Endothelial cell of umbilical vein (primary cell): ENCODE data around the gene SH2D6. TPM values are rescaled to one million over a fixed set of nuclear protein-coding genes. Genes with fewer than 3 reads are reported as not detected.
A peak's percentile ranks its signal among the peaks of the same experiment; 100 is the strongest.

ENCODE experiments used
- BruUV-seq: library from RNA; stranded (reverse); fragments of 400-500 nt; replicated peaks from 2 replicates; lab custom pipeline; 2021; lab: Mats Ljungman, UMichigan
- CTCF ChIA-PET: fragments of 300-600, 350-600 bp; sonication (Branson Sonifier 250); formaldehyde crosslinking; loops from one replicate; lab custom pipeline; 2021; ENCODE audit warnings: antibody characterized with exemption, inconsistent platforms; lab: Charles Lee
- POLR2A ChIA-PET: fragments of 300-600, 350-600 bp; sonication (Branson Sonifier 250); formaldehyde crosslinking; loops from one replicate; lab custom pipeline; 2021; ENCODE audit warnings: antibody characterized with exemption, inconsistent platforms; lab: Charles Lee
- DNase-seq: peaks from one replicate; pipeline ENCODE4 v3.0.0-alpha.2; 2011; ENCODE audit warnings: low read depth, low spot score
- FAIRE-seq: peaks from 2 replicates; lab custom pipeline; 2011; peaks lifted over from hg19 to GRCh38; lab: Jason Lieb, UNC
- H2AFZ ChIP-seq: 2 replicates; pipeline ENCODE4 v1.6.0; 2012; ENCODE audit warnings: low read depth, low read length, control low read depth, inconsistent platforms
- H3K27ac ChIP-seq: 2 replicates; pipeline ENCODE4 v1.5.1; 2011; ENCODE audit warnings: low read depth, mild to moderate bottlenecking, control low read depth, low read length, moderate library complexity; ENCODE audit not compliant: insufficient read depth
- H3K27me3 ChIP-seq, 2 experiments: 2 replicates each; pipeline versions ENCODE4 v1.6.0 to v1.6.1; 2011; ENCODE audit warnings: low read length in 2 of 2, mixed read lengths in 1 of 2; ENCODE audit not compliant: control insufficient read depth in 2 of 2, insufficient read depth in 2 of 2
- H3K36me3 ChIP-seq, 2 experiments: 2 replicates in 1 of 2; 3 replicates in 1 of 2; pipeline ENCODE4 v1.5.1; 2011; ENCODE audit warnings: low read length in 2 of 2, mild to moderate bottlenecking in 1 of 2, moderate library complexity in 1 of 2; ENCODE audit not compliant: control insufficient read depth in 2 of 2, insufficient read depth in 2 of 2; ENCODE audit errors: extremely low read depth in 1 of 2
- H3K4me1 ChIP-seq: 3 replicates; pipeline ENCODE4 v1.5.1; 2011; ENCODE audit warnings: mild to moderate bottlenecking, low read length; ENCODE audit not compliant: control insufficient read depth, insufficient read depth; ENCODE audit errors: extremely low read depth
- H3K4me2 ChIP-seq: 2 replicates; pipeline ENCODE4 v1.6.1; 2011; ENCODE audit warnings: low read length, control low read depth, mixed read lengths; ENCODE audit not compliant: insufficient read depth
- H3K4me3 ChIP-seq, 3 experiments: fragments of 200-600 bp in 1 of 3; sonication (generic), shearing (Covaris generic) in 1 of 3; replicated peaks in 1 of 3; 2 replicates each; pipeline ENCODE4 v1.5.1; 2011 to 2016; ENCODE audit warnings: control low read depth in 3 of 3, low read length in 3 of 3, mild to moderate bottlenecking in 2 of 3, inconsistent platforms in 1 of 3, low read depth in 1 of 3, moderate library complexity in 1 of 3; ENCODE audit not compliant: insufficient read depth in 1 of 3
- H3K79me2 ChIP-seq: 2 replicates; pipeline ENCODE4 v1.6.0; 2012; ENCODE audit warnings: low read length, inconsistent platforms; ENCODE audit not compliant: control insufficient read depth, insufficient read depth
- H3K9ac ChIP-seq: replicated peaks from 2 replicates; pipeline ENCODE3; 2011; ENCODE audit warnings: low read length, control low read depth; ENCODE audit not compliant: insufficient read depth; ENCODE audit errors: extremely low read depth
- H3K9me1 ChIP-seq: replicated peaks from 3 replicates; pipeline ENCODE4 v1.6.0; 2011; ENCODE audit warnings: mild to moderate bottlenecking, low read length; ENCODE audit not compliant: control insufficient read depth, insufficient read depth; ENCODE audit errors: extremely low read depth
- H3K9me3 ChIP-seq: replicated peaks from 2 replicates; pipeline ENCODE4 v1.5.1; 2012; ENCODE audit warnings: low read length, inconsistent platforms; ENCODE audit not compliant: control insufficient read depth, insufficient read depth
- H4K20me1 ChIP-seq: replicated peaks from 2 replicates; pipeline ENCODE3; 2011; ENCODE audit warnings: mild to moderate bottlenecking, low read length; ENCODE audit not compliant: control insufficient read depth, insufficient read depth; ENCODE audit errors: extremely low read depth
- CTCF ChIP-seq, 2 donors: IDR thresholded peaks; 1 replicate in 1 of 2; 2 replicates in 1 of 2; pipeline ENCODE4 v1.5.1; 2011; ENCODE audit warnings: low read length in 2 of 2, mild to moderate bottlenecking in 2 of 2, moderate library complexity in 2 of 2, control low read depth in 1 of 2, inconsistent platforms in 1 of 2, low read depth in 1 of 2; ENCODE audit not compliant: insufficient read depth in 1 of 2; ENCODE audit errors: extremely low read depth in 1 of 2
- EZH2 ChIP-seq: IDR thresholded peaks from 2 replicates; pipeline ENCODE4 v1.6.1; 2012; ENCODE audit warnings: borderline replicate concordance, low read depth, mild to moderate bottlenecking, moderate library complexity, low read length, inconsistent platforms; ENCODE audit not compliant: severe bottlenecking
- FOS ChIP-seq: IDR thresholded peaks from 2 replicates; pipeline ENCODE4 v1.6.1; 2011; ENCODE audit warnings: mild to moderate bottlenecking, low read length, moderate library complexity, borderline replicate concordance; ENCODE audit not compliant: insufficient read depth
- GATA2 ChIP-seq: IDR thresholded peaks from 2 replicates; pipeline ENCODE4 v1.7.0; 2011; ENCODE audit warnings: low read depth, mild to moderate bottlenecking, moderate library complexity, mixed read lengths, low read length; ENCODE audit not compliant: insufficient read length, insufficient read depth
- JUN ChIP-seq: IDR thresholded peaks from 2 replicates; pipeline ENCODE4 v1.6.1; 2011; ENCODE audit warnings: borderline replicate concordance, low read depth; ENCODE audit not compliant: insufficient read length, insufficient read depth
- MAX ChIP-seq: IDR thresholded peaks from 2 replicates; pipeline ENCODE4 v1.6.1; 2011; ENCODE audit not compliant: insufficient read depth, insufficient read length
- MYC ChIP-seq: IDR thresholded peaks from one replicate; pipeline ENCODE4 v1.6.1; 2011; ENCODE audit warnings: mild to moderate bottlenecking, low read depth, low read length
- POLR2A ChIP-seq: IDR thresholded peaks from 2 replicates; pipeline ENCODE4 v1.6.1; 2012; ENCODE audit warnings: low read depth, mild to moderate bottlenecking, control low read depth, low read length
- POLR2AphosphoS5 ChIP-seq: IDR thresholded peaks from 2 replicates; pipeline ENCODE4 v1.6.1; 2012; ENCODE audit warnings: low read depth, mild to moderate bottlenecking, control low read depth, low read length, moderate library complexity; ENCODE audit not compliant: insufficient read depth
- dilution Hi-C: fragments of 300-500 bp; cut with MboI; formaldehyde crosslinking; loops from one replicate; pipeline ENCODE4 v1.15.0; 2019; ENCODE audit warnings: low sequenced_read_pairs; ENCODE audit not compliant: extremely low pct_ligation_motif_present
- intact Hi-C: fragments of 100-400 bp; cut with micrococcal nuclease; formaldehyde crosslinking; loops from one replicate; pipeline ENCODE4 v1.10.0; 2022
- polyA plus RNA-seq, 4 experiments: library from polyadenylated mRNA; depleted of rRNA in 3 of 4; stranded (reverse) in 3 of 4; unstranded in 1 of 4; fragments of >200 nt; gene quantifications; 2 replicates each; pipeline versions ENCODE4 v1.2.1 to v1.2.3, GENCODE V29; 2011 to 2012; ENCODE audit warnings: missing spikeins in 1 of 4
- total RNA-seq: library from RNA; stranded (reverse); gene quantifications from 2 replicates; pipeline ENCODE4 v1.2.3, GENCODE V29; 2021

Gene SH2D6
- total and polyA plus RNA-seq, 2 donors (not counting 3 experiments of a cell fraction or from before 2014, with no cell fraction given): 0.53 TPM; not detected in 1

- TF ChIP-seq POLR2AphosphoS5: no peak
- no peak for TF ChIP-seq MAX
- TF ChIP-seq CTCF (IDR thresholded peaks at IDR 0.05; ENCODE audit: extremely low read depth in 1 of 2, insufficient read depth in 1 of 2, low read depth in 1 of 2, low read length in 2 of 2): no peak
- TF ChIP-seq POLR2A: no peak
- no peak for TF ChIP-seq MYC
- TF ChIP-seq JUN: no peak
- no peak for TF ChIP-seq GATA2
- TF ChIP-seq EZH2: no peak
- TF ChIP-seq FOS: no peak
- Histone ChIP-seq H3K79me2 (no peaks in the 10 kb centered on the region), H2AFZ (no peak overlapping the region), H3K9me3 (no peaks in the 10 kb centered on the region), H3K36me3 (peaks cover 0 to 2% of the 10 kb centered on the region in 2 experiments), H3K27me3 (no peaks in the 10 kb centered on the region), H3K9me1 (no peaks in the 10 kb centered on the region), H3K27ac (no peak overlapping the region), H3K4me3 (no peak overlapping the region), H3K4me2 (no peak overlapping the region), H3K4me1 (no peaks in the 10 kb centered on the region), H3K9ac (no peak overlapping the region), H4K20me1 (no peaks in the 10 kb centered on the region)
- dilution Hi-C loops (no loop called here), intact Hi-C loops (no loop called here)
- no peak for FAIRE-seq
- no peak for DNase-seq
- CTCF ChIA-PET: no interaction called here
- POLR2A ChIA-PET: no interaction called here
- BruUV-seq: TSS peak; percentile 38
Measured at GRCh38 chr2:85378257-85378656, 40.3 kb upstream of the SH2D6 start.
